ENCODE results near the gene USP31. TPM values are rescaled to one million over a fixed set of nuclear protein-coding genes. Genes with fewer than 3 reads are reported as not detected.
A peak's percentile ranks its signal among the peaks of the same experiment; 100 is the strongest.

USP31 gene
- total RNA-seq, 2 experiments from 2014 or later: 6.6 to 6.8 TPM

- no peak for DNase-seq
- CTCF ChIA-PET: no interaction called here
- Mint-ChIP-seq H3K4me1 (no peaks in the 10 kb centered on the region), H3K36me3 (ENCODE audit: low read depth) (no peaks in the 10 kb centered on the region), H3K4me3 (no peak overlapping the region), H3K27ac (no peak overlapping the region), H3K27me3 (no peaks in the 10 kb centered on the region), H3K9me3 (no peaks in the 10 kb centered on the region)
- POLR2A ChIA-PET: no interaction called here
Observed at GRCh38 chr16:23027386-23027785, 121.9 kb downstream of the USP31 start.

- H3K27me3 Mint-ChIP-seq: no peaks in the 10 kb centered on the region
- no peaks in the 10 kb centered on the region for H3K9me3 Mint-ChIP-seq
- no peaks in the 10 kb centered on the region for H3K36me3 Mint-ChIP-seq (ENCODE audit: low read depth)
- CTCF ChIA-PET: no interaction called here
- no peak overlapping the region for H3K27ac Mint-ChIP-seq
- H3K4me3 Mint-ChIP-seq: no peak overlapping the region
- H3K4me1 Mint-ChIP-seq: no peaks in the 10 kb centered on the region
- POLR2A ChIA-PET: no interaction called here
- DNase-seq: peak; percentile 7
Observed at GRCh38 chr16:23026784-23027362, 122.4 kb downstream of the USP31 start.

- H3K9me3 Mint-ChIP-seq: no peaks in the 10 kb centered on the region
- H3K27ac Mint-ChIP-seq: no peak overlapping the region
- POLR2A ChIA-PET: no interaction called here
- no peaks in the 10 kb centered on the region for H3K4me1 Mint-ChIP-seq
- CTCF ChIA-PET: no interaction called here
- DNase-seq: no peak
- no peak overlapping the region for H3K4me3 Mint-ChIP-seq
- no peaks in the 10 kb centered on the region for H3K27me3 Mint-ChIP-seq
- H3K36me3 Mint-ChIP-seq (ENCODE audit: low read depth): no peaks in the 10 kb centered on the region
Observed at GRCh38 chr16:23025692-23026307, 123.5 kb downstream of the USP31 start.

GRCh38 chr16:23024044-23024443 lies 125.2 kb downstream of the USP31 start:
- ChIA-PET POLR2A (no interaction called here), CTCF (no interaction called here)
- Mint-ChIP-seq H3K4me3 (no peak overlapping the region), H3K27me3 (peaks cover 1% of the 10 kb centered on the region), H3K9me3 (no peaks in the 10 kb centered on the region), H3K4me1 (no peaks in the 10 kb centered on the region), H3K27ac (no peak overlapping the region), H3K36me3 (ENCODE audit: low read depth) (no peaks in the 10 kb centered on the region)
- no peak for DNase-seq

GRCh38 chr16:23020084-23020483 lies 129.2 kb downstream of the USP31 start:
- POLR2A ChIA-PET: no interaction called here
- H3K36me3 Mint-ChIP-seq (ENCODE audit: low read depth): no peaks in the 10 kb centered on the region

GRCh38 chr16:23016368-23016767 lies 132.9 kb downstream of the USP31 start:
- Mint-ChIP-seq H3K27ac (no peak overlapping the region), H3K27me3 (peaks cover 9% of the 10 kb centered on the region), H3K4me3 (no peak overlapping the region), H3K4me1 (no peaks in the 10 kb centered on the region), H3K36me3 (ENCODE audit: low read depth) (no peaks in the 10 kb centered on the region), H3K9me3 (no peaks in the 10 kb centered on the region)
- ChIA-PET POLR2A (no interaction called here), CTCF (no interaction called here)
- no peak for DNase-seq

More at GRCh38 chr16:23020084-23020483, 129.2 kb downstream of the USP31 start:
- Mint-ChIP-seq H3K27me3 (peaks cover 3% of the 10 kb centered on the region), H3K27ac (no peak overlapping the region), H3K4me3 (no peak overlapping the region), H3K9me3 (no peaks in the 10 kb centered on the region), H3K4me1 (no peaks in the 10 kb centered on the region)
- DNase-seq: no peak
- CTCF ChIA-PET: interaction anchor here (0.6 kb wide), 1 partner anchor 51 kb away, joined by 5 read pairs; no protein-coding TSS in a partner anchor

- Mint-ChIP-seq H3K4me1 (no peaks in the 10 kb centered on the region), H3K4me3 (no peak overlapping the region), H3K27me3 (peaks cover 9% of the 10 kb centered on the region), H3K9me3 (no peaks in the 10 kb centered on the region), H3K27ac (no peak overlapping the region), H3K36me3 (ENCODE audit: low read depth) (no peaks in the 10 kb centered on the region)
- POLR2A ChIA-PET: no interaction called here
- DNase-seq: no peak
- CTCF ChIA-PET: no interaction called here
Observed at GRCh38 chr16:23015580-23015979, 133.7 kb downstream of the USP31 start.

- Mint-ChIP-seq H3K27ac (no peak overlapping the region), H3K27me3 (peaks cover 9% of the 10 kb centered on the region), H3K36me3 (ENCODE audit: low read depth) (no peaks in the 10 kb centered on the region), H3K4me1 (no peaks in the 10 kb centered on the region), H3K4me3 (no peak overlapping the region), H3K9me3 (no peaks in the 10 kb centered on the region)
- DNase-seq: no peak
- POLR2A ChIA-PET: no interaction called here
- CTCF ChIA-PET: no interaction called here
Observed at GRCh38 chr16:23014592-23014991, 134.7 kb downstream of the USP31 start.

Other genes starting within 250 kb of the USP31 start
- not detected for gene SCNN1G, start 33.3 kb upstream of the USP31 start, total RNA-seq
- not detected for gene SCNN1B, start 152.8 kb upstream of the USP31 start, total RNA-seq

Data from activated CD4-positive, alpha-beta T cell treated with anti-CD3 and anti-CD28 coated beads, Interleukin-2, amount 10 ng/mL, durations not matched to agents 7 days and 5 days (primary cell).